NCI-H774 (cell line): Measurements from ENCODE around the gene PLET1.

ENCODE experiments used
- DNase-seq: peaks from one replicate; lab custom pipeline; 2025; lab: John Stamatoyannopoulos, UW

The PLET1 gene

GRCh38 chr11:112281726-112282125 is 21.1 kb upstream of the PLET1 start:
- DNase-seq, result no peak

GRCh38 chr11:112280268-112281126 is 19.8 kb upstream of the PLET1 start:
- peak; percentile 83 for DNase-seq

DNA sequence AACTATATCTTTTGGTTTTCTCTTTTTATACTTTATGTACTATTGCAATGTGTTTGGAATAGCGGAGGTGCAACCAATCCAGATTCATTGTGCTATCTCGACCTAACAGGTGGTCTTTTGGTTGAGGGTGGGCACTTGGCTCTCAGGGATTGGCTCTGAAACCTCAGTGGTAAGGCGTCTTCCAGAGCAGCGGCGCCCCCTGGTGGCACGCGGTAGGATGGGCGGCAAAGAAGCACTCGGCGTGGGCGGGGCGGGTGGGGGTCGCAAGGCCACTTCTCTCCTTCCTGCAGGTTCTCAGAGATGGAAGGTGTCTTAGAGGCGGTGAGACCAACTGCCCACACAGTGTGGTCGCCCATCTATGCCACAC is 19.2 kb upstream of the PLET1 start:
- peak; percentile 28 for DNase-seq

DNA sequence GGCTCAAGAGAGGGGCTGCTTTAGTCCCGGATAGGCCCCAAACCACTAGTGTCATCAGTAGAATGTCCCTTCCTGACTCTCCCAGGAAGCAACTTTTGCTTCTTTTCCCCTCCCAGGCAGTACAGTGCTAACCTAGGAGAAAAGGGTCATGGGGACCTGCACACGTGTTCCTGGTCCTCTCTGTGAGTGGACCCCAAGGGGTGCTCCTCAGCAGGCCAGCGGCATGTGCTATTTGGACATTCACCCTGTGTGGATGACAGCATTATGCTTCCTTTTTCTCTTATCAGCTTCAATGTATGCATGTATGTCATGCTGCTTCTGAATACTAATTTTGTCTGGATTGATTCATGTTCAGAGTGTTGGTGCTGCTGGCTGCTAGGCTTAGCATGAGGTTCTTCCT is 18.1 kb upstream of the PLET1 start:
- DNase-seq, result no peak

- DNase-seq, result no peak
Measured at GRCh38 chr11:112277941-112278340, 17.3 kb upstream of the PLET1 start.

- no peak for DNase-seq
Measured at GRCh38 chr11:112277029-112277428, 16.4 kb upstream of the PLET1 start.

GRCh38 chr11:112274007-112274783 is 13.5 kb upstream of the PLET1 start:
- DNase-seq, result no peak

DNA sequence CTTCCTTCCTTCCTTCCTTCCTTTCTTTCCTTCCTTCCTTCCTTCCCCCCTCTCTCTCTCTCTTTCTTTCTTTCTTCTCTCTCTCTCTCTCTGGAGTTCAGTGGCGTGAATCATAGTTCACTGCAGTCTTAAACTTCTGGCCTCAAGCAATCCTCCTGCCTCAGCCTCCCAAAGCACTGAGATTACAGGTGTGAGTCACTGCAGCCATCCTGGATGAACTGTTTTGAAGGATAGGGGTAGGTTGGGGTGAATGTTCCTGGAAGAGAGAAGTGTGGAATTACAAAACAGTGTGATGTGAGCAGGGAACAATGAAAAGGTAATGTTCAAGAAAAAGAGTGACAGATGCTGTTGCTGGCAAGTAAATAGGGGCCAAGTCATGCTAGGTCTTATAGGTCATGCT is 12.4 kb upstream of the PLET1 start:
- DNase-seq, result no peak

DNA sequence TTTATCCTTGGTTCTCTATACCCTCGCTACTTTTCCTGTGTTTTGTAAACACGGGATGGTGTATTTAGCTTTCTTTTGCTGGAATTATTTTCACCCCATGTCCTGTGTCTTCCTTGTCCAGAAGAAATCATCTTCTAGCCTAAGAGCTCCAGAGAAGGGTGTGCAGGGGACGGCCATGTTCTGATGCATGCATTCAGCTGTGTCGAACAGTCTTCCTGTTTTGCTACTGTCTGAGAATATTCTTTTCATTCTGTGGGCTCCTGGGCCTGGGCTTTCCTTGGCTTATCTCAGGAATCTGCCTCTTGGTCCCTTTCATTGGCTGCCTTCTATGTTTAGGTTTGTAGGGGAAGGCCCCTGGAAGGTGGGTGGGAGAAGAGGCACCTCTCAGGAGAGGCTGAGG is 10.6 kb upstream of the PLET1 start:
- no peak for DNase-seq

- DNase-seq, result peak; percentile 77
Measured at GRCh38 chr11:112270551-112271180, 10.0 kb upstream of the PLET1 start.

- no peak for DNase-seq
Measured at GRCh38 chr11:112269139-112269538, 8.5 kb upstream of the PLET1 start.

GRCh38 chr11:112268406-112268805 is 7.7 kb upstream of the PLET1 start:
- no peak for DNase-seq

- DNase-seq, result no peak
Measured at GRCh38 chr11:112267188-112267591, 6.5 kb upstream of the PLET1 start.

DNA sequence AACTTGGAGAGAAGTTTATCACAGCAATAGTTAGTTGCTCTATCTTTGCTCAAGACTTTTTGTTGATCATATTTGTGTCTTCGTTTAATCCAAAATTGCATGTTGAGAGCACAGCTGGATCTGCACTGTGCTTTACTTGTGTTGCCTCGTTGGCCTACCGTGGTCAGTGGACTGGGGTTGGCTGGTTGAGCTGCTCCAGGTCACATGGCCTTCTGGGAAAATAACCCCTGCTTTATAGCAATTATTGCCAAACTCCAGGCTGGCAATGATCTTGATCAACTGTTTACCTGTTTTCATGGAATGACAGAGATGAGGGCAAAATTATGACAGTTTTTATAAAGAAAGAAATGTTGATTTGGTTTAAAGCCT is 5.7 kb upstream of the PLET1 start:
- no peak for DNase-seq

DNA sequence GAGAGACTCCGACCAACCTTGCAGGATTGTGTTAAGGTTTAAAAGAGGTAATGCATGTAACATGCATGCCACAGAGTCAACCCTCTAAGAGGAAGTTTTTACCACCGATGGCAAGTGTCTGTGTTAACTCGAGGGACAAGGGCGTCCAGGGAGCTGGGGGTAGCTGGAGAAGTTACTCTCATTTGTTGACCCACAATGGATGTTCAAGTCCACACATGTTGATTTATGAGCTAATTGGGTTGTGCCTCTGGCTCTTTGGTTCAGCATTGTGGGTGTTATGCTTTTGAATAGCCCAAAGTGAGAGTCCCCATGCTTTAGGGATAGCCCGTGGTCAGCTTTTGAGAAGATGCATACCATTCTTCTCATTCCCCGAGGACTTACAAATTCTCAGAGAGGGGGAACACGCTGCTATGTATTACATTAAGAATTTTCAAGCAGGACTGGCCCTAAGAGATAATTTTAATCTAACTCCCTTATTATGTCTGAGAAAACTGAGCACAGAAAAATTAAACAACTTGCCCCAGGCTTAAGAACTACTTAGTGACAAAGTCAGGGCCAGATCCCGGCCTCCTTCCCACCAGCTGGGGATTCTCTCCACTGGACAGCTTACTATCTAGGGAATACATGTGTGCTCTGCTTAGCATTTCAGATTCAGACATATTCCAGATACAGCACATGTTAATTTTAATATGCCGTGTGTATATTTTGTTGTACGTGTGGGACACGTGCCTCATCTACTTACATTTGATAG is 5.2 kb upstream of the PLET1 start:
- DNase-seq, result no peak

GRCh38 chr11:112255067-112255720 is 5.5 kb downstream of the PLET1 start:
- DNase-seq, result peak; percentile 44

GRCh38 chr11:112253605-112254242 is 6.9 kb downstream of the PLET1 start:
- no peak for DNase-seq

DNA sequence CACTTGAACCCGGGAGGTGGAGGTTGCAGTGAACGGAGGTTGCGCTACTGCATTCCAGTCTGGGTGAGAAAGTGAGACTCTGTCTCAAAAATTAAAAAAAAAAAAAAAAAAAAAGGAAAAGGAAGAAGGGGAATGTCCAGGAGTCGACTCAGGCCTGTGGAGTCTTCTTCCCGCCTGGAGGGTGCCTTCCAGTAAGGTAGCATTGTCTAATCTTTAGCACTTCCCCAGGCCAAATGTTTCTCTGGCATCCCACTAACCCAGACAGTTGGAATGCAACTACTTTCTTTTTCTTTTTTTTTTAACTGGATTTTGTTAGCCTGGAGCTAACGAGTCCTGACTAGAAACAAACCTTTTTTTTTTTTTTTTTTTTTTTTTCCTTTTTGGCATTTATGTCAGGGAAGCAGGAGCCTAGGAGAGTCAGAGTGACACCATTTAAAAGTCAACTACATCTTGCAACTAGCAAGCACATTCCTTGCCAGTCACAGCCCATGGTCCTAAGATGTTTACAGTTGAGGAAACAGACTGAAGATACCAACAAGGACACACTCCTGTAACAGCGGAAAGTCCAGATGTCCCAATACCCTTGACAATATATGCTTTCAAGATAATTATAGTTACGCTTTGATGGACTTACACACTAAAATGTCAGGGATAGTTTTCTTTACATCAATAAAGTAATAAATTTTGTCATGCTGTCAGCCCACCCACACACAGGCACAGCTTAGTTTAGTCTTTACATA is 10.6 kb downstream of the PLET1 start:
- no peak for DNase-seq

DNA sequence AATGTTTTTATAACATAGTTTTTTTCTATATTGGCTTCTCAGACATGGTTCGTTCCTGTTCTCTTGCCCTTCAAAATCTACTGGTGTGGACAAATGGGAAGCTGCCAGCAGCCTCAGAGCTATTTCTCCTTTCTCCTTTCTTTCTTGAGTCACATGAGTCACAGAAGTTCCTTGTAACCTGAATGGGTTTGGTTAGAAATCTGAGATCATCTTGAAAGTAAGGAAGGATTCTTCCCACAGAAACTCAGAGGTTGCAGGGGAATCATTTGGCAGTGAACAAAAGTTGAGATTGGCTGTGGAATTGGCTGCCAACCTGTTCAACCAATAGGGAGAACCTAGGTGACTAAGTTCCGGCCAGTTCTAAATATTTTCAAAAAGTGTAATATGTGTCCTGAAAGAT is 12.5 kb downstream of the PLET1 start:
- no peak for DNase-seq

DNA sequence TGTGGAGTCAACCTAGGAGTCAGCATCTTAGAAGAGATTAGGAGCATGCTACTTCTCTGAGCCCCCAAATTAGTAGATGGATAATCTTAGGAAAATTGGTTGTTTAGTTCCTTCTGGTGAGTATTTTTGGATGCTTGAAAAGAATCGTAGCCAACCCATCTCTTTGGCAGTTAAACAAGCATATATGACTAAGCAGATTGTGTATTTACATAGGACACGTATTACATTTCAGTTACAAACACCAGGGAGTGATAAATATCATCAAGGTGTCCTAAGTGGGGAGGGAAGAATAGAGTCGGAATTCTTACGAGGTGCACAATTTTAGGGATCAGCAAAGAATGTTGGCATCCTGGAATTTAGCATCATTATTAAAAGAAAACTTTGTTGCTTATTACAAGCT is 13.5 kb downstream of the PLET1 start:
- DNase-seq, result no peak

DNA sequence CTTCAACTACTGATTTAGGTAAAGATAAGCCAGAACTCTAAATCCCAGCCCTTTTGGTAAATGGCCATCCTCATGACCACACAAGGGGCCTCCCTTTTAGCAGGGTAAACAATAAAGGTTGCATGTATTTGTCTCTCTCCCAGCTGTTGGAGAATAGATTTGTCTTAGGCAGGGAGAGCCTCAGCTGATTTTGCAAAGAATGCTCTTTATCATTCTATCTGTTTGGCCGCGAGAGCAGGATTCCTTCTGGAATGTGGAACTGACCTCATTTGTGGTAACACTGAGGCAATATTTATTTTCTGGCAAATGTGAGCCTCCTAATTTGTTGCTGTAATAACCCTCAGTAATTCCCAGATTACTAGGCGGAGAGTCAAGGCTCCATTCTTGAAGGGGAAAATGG is 19.2 kb downstream of the PLET1 start:
- DNase-seq, result no peak
